Measurements from ENCODE around the gene GLOD4.
"Not testable (repeated sequence)": the region's sequence is repeated elsewhere in the genome, so short reads cannot be mapped to it uniquely, and the experiment has no call there.

GLOD4 gene

DNA sequence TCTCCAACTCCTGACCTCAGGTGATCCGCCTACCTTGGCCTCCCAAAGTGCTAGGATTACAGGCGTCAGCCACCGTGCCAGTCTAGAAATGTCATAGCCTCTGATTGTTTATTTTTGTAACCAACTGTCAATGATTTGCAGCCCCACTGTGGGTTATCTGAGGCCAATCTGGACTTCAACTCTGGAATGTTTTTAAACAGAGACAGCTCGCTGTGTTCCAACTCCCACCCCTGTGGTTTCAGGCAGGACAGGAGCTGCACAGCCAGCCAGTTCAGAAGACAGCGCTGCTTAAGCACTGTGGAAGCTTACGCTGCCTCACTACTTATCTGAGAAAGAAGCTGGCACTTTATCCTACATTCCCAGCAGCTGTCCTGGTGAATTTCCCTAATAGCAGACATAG is 19.6 kb upstream of the GLOD4 start:
- no peak for DNase-seq

DNA sequence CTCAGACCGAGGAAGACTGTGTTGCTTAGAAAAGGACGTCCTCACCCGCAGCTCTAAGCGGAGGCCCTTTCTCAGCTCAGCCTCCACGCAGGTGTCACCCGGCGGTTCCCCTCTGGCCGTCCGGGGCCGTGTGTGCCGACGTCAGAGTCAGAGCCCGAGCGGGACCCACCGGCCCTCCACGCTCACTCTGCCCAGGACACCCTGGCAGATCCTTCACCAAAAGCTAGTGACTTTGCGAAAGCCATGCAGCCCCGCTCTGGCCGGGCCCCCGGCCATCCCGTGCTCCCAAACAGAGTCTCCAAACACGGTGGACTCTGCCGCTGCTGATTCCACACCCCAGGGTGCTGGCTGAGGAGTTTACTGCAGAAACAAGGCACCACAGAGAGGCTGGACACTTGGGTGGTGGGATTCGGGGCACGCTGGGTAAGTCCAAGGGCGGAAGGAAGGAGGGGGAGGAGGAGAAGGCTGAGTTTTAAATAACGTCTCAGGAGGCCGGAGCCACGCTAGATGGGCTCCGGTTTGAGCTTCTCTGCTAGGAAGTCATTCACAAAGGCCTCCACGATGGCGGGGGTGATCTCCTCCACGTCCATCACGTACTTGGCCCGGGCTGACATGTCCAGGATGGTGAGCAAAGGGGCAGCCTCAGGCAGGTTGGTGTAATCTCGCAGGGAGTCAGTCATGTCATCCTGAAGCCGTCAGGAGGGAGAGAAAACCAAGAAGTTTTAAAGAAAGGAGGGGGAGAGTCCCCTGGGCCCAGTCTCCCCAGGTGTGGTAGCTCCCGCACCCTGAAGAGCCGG is 18.6 kb upstream of the GLOD4 start:
- DNase-seq, result no peak

DNA sequence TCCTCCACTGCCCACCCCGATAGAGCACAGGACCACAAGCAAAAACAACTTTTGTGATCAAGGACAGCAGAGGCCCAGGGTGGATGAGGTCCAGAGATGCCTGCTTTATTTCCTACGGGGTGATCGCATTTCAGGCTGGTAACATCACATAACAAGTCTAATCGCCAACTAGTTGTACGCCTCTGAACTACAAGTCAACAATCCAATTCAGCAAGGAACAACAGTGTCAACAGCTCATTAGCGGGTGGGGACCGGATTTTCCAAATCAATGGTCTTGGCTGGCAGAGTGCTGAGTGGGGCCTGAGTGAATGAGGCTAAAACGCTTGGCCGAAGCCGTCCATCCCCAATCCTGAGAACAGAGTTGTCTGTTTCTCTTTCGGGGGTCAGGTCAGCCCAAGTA is 17.2 kb upstream of the GLOD4 start:
- no peak for DNase-seq

- no peak for DNase-seq
These were observed 16.2 kb upstream of the GLOD4 start for GRCh38 chr17:798246-798645.

DNA sequence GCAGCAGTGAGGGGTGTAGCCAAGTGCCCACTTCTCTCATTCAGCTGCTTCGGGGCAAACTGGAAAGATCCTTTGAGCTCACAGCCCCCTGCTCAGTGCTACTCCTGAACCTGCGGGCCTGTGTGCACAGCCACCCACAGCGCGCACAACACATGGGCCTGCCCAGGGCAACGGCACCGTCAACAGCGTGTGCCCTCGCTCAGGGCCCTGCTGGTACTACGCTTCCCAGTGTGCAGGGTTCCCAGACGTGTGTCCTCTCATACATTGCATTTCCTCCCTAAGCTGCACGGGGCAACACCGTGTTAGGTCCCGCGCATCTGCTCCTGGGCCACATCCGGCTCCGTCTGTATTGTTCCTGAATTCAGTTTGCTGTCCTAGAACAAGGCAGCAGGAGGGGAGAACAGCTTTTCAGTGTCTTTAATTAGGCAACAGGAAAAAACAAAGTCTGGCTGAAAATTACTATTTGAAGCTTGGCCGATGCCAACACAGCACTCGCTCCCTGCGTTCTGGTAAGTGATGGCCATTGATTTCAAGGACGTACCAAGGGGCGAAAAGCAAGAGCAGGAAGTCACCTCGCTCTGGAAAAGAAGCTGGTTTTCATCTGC is 15.3 kb upstream of the GLOD4 start:
- DNase-seq, result no peak

DNA sequence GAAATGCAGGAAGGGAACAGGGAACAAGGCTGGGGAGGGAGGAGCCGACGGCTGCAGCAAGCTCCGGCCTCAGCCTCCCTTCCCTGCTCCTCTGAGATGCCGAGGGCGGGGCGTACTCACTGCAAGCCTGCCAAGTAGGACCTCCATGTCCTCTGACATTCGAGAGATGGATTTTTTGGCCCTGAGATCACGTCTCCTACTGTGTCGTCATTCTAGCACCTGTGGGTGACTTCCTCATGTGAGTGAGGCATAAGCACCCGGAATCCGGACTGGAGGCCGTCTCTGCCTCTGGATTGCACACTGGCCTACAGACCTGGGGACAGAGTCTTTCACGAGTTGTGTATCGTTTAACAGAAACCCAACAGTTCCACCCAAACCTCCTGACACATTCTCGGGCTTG is 14.5 kb upstream of the GLOD4 start:
- DNase-seq, result no peak

DNA sequence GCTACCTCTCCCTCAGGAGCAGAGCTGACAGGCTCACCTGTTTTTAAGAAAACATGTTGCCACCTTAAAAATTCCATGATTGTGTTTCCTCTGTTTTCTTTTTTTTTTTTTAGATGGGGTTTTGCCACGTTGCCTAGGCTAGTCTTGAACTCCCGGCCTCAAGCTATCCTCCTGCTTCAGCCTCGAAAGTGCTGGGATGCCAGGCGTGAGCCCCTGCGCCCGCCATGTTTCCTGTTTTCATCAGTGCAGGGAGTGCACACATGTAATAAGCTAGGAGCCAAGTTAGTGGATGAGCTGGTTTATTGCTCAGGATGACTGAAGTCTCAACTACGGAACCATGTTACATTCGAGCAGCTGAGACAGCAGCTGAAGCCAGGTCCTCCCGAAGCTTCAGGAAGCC is 13.6 kb upstream of the GLOD4 start:
- no peak for DNase-seq

GRCh38 chr17:795276-795675 is 13.2 kb upstream of the GLOD4 start:
- DNase-seq, result no peak

DNA sequence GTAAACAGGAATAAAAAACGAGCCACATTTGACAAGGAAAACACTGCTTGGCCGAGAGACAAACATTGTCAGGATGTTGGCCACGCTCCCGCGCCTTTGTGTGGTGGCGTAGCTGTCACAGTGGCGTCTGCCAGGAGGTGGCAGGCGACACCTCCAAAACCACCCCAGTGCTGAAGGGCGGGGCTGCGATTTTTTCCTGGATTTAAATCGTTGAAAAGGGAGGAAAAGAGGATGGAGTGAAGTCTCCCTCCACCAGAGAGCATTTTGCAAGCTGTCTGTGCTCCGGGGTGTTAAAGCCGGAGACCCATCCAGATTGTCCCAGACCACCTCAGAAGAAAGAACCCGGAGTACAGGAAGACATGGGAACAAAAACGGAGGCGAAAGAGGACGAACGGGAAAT is 12.8 kb upstream of the GLOD4 start:
- peak; percentile 12 for DNase-seq

DNA sequence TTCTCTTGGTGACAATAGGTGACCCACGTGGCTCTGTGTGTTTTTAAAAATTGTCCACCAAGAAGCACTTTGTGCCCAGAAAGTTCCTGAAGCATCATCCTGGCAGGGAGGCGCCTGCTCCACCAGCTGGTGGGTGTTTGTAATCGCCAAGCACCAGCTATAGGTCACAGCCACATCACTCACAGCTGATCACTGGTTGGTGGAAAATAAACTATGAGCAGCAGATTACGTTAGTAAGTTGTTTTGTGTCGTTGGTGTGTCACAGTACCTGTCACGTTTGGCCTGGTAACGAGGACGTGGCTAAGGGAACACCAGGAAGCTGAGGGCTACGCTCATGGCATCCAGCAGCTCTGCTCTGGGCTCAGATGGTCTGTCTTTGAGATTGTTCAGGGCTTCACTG is 10.2 kb upstream of the GLOD4 start:
- DNase-seq, result no peak

- no peak for DNase-seq
These were observed 9.7 kb upstream of the GLOD4 start for GRCh38 chr17:791829-792228.

GRCh38 chr17:790874-791247 is 8.8 kb upstream of the GLOD4 start:
- not testable (repeated sequence) for DNase-seq

DNA sequence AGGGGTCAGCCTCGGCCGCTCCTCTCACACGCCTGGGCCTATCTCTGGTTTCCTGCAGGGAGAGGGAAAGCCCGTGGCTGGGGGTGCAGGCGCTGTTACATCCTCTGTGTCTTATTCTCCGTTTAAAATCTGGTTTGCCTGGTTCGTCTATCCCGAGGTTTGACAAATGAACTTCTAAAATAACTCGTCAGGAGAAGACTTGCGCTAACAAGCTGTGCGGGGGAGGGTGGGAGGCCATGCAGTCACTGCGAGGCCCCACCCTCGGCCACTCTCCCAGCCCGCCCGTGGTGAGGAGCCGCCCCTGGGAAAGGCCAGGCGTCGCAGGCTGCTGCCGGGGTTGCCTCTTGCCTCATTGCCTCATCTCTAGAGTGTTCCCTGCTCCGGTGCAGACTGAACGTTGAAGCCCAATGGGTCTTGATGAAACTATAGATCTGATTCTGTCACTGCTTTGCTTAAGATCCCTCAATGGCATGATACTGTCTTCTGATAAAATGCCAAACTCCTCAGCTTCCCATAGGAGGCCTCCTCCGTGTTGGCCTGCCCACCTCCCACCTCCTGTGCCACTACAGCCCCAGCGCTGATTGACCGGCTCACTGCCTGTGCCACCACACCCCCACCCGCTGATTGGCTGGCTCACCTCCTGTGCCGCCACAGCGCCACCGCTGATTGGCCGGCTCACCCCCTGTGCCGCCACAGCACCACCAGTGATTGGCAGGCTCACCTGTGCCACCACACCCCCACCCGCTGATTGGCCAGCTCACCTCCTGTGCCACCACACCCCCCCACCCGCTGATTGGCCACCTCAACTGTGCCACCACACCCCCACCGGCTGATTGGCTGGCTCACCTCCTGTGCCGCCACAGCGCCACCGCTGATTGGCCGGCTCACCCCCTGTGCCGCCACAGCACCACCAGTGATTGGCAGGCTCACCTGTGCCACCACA is 8.1 kb upstream of the GLOD4 start:
- DNase-seq, result not testable (repeated sequence)

DNA sequence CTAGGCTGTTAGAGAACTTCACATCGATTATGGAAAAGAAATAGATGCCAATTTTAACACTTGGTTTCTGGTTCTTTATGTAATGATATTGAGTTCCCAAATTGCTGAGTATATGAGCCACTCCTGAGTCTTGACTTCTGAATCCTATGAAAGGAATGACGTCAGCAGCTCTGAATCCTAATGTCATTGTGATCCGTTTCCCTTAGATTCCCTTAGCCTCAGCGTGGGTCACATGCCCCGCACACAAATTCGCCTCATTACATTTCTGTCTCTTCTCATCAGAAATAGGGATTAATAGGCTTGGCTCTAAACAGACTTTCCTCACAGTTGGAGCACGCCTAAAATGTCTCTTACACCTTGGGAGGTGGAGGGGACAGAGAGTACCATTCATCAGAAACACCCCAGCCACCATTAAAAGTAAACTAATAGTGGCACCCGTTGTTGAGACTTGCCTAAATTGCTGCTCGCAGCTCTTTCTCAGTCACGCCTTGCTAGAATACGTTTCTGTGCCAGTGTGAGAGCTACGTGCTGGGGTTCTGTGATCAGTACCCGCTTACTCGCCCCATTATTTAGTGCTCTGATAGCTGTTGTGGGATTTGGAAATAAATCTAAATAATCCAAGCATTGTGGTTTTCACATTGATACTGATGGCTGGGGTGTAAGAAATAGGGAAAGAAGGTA is 7.2 kb upstream of the GLOD4 start:
- DNase-seq, result no peak

GRCh38 chr17:788551-788950 is 6.5 kb upstream of the GLOD4 start:
- no peak for DNase-seq

- DNase-seq, result no peak
These were observed 5.7 kb upstream of the GLOD4 start for GRCh38 chr17:787641-788221.

GRCh38 chr17:785901-786300 is 3.8 kb upstream of the GLOD4 start:
- not testable (repeated sequence) for DNase-seq

GRCh38 chr17:784143-784542 is 2.1 kb upstream of the GLOD4 start:
- no peak for DNase-seq

DNA sequence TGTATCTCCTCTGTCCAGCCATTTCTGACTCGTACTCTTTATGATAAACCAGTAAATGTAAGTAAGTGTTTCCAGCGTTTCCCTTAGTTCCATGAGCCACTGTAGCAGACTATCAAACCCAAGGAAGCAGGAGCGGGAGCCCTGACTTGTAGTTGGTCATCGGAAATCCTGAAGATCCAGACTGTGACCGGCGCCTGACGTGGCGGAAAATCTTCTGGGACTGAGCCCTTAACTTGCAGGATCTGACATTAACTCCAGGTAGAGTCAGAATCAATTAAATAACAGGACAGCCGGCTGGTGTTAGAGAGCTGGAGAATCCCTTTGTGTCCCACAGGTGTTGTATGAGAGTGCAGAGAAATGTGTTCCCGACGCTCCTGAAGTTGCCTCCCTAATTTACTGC is 4.0 kb downstream of the GLOD4 start:
- DNase-seq, result no peak

DNA sequence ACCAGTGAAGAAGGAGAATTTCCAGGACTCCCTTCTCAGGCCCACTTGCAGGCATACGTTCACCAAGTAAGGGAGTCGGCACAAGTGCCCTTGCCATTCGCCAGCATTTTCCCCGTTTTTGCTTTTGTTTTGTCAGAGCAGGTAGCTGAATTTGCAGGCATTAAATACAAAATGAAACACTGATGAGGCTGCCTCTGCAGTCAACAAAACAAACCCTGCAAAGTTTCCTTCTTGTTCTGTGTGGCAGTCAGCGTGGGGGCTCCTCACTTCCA is 7.8 kb downstream of the GLOD4 start:
- DNase-seq, result no peak

GRCh38 chr17:773467-774312 is 8.4 kb downstream of the GLOD4 start:
- DNase-seq, result no peak

- DNase-seq, result no peak
These were observed 9.1 kb downstream of the GLOD4 start for GRCh38 chr17:773016-773415.
